Spleen (tissue), 7 donors: ENCODE data around the gene SLC39A5.

Experiments
- CTCF ChIP-seq, 11 experiments: fragments of 200-600 bp in 7 of 11; fragments of 450-650 bp in 4 of 11; sonication (generic) in 4 of 11; IDR thresholded peaks in 8 of 11; conservative IDR thresholded peaks in 3 of 11; 1 replicate in 7 of 11; 2 replicates in 4 of 11; pipeline versions ENCODE4 v1.4.0 to v1.8.0; 2016 to 2021; ENCODE audit warnings: antibody characterized with exemption in 11 of 11, inconsistent platforms in 4 of 11, mild to moderate bottlenecking in 1 of 11
- POLR2A ChIP-seq, 3 donors: fragments of 450-650 bp; IDR thresholded peaks; one replicate each; pipeline ENCODE4 v1.5.1; 2017; ENCODE audit warnings: antibody characterized with exemption in 3 of 3, mild to moderate bottlenecking in 1 of 3
- POLR2AphosphoS5 ChIP-seq, 3 donors: sonication (generic); formaldehyde crosslinking; IDR thresholded peaks; one replicate each; pipeline ENCODE4 v1.5.1; 2017; ENCODE audit warnings: antibody characterized with exemption in 3 of 3
- donor health status: DM: no; HTN: no; CAD: no; lungs with moderate emphysema.
- donor health status: DM: no; HTN: no; CAD: no.
- donor health status: DM: no; HTN: no; CAD: no.

- no peak for TF ChIP-seq CTCF (IDR thresholded peaks at IDR 0.05 in 8 of 11, conservative IDR thresholded peaks at IDR 0.05 in 3 of 11)
- TF ChIP-seq POLR2A (IDR thresholded peaks at IDR 0.05) = no peak
- no peak for TF ChIP-seq POLR2AphosphoS5 (IDR thresholded peaks at IDR 0.05)
Observed at GRCh38 chr12:56190695-56191155, 39.1 kb upstream of the SLC39A5 start.
